Keratinocyte (primary cell): Measurements from ENCODE around the gene TMEM61. TPM values are rescaled to one million over a fixed set of nuclear protein-coding genes. Genes with fewer than 3 reads are reported as not detected.

Source experiments
- DNase-seq: peaks from one replicate; pipeline ENCODE4 v3.0.0-alpha.2; 2011; ENCODE audit warnings: low read depth, missing footprints, low spot score
- FAIRE-seq: peaks from 2 replicates; lab custom pipeline; 2011; peaks lifted over from hg19 to GRCh38; lab: Jason Lieb, UNC
- H2AFZ ChIP-seq: 2 replicates; pipeline ENCODE4 v1.6.0; 2012; ENCODE audit warnings: low read length, control low read depth, inconsistent platforms; ENCODE audit not compliant: control insufficient read depth
- H3K27ac ChIP-seq: 2 replicates; pipeline ENCODE4 v1.5.1; 2011; ENCODE audit warnings: low read length; ENCODE audit not compliant: control insufficient read depth, insufficient read depth
- H3K27me3 ChIP-seq: 3 replicates; pipeline ENCODE4 v1.6.0; 2011; ENCODE audit warnings: low read length; ENCODE audit not compliant: control insufficient read depth, insufficient read depth; ENCODE audit errors: extremely low read depth
- H3K36me3 ChIP-seq, 2 experiments: 2 replicates in 1 of 2; 3 replicates in 1 of 2; pipeline ENCODE4 v1.5.1; 2011; ENCODE audit warnings: low read length in 2 of 2, mild to moderate bottlenecking in 1 of 2; ENCODE audit not compliant: control insufficient read depth in 2 of 2, insufficient read depth in 2 of 2; ENCODE audit errors: extremely low read depth in 1 of 2
- H3K4me1 ChIP-seq: 3 replicates; pipeline ENCODE4 v1.5.1; 2011; ENCODE audit warnings: low read length; ENCODE audit not compliant: control insufficient read depth, insufficient read depth; ENCODE audit errors: extremely low read depth
- H3K4me2 ChIP-seq: 3 replicates; pipeline ENCODE4 v1.6.0; 2011; ENCODE audit warnings: low read depth, low read length; ENCODE audit not compliant: control insufficient read depth, insufficient read depth; ENCODE audit errors: extremely low read depth
- H3K4me3 ChIP-seq, 3 experiments: fragments of 200-600 bp in 1 of 3; sonication (generic) in 1 of 3; 2 replicates in 2 of 3; 3 replicates in 1 of 3; pipeline ENCODE4 v1.5.1; 2011 to 2016; ENCODE audit warnings: low read length in 3 of 3, mild to moderate bottlenecking in 3 of 3, control low read depth in 2 of 3, inconsistent platforms in 1 of 3, low read depth in 1 of 3, mixed read lengths in 1 of 3, mixed run types in 1 of 3, moderate library complexity in 1 of 3; ENCODE audit not compliant: control insufficient read depth in 2 of 3, insufficient read depth in 2 of 3; ENCODE audit errors: extremely low read depth in 1 of 3
- H3K79me2 ChIP-seq: 2 replicates; pipeline ENCODE4 v1.6.0; 2012; ENCODE audit warnings: low read length; ENCODE audit not compliant: control insufficient read depth, insufficient read depth
- H3K9ac ChIP-seq: 3 replicates; pipeline ENCODE4 v1.6.0; 2011; ENCODE audit warnings: low read length; ENCODE audit not compliant: control insufficient read depth, insufficient read depth; ENCODE audit errors: extremely low read depth
- H3K9me1 ChIP-seq: 3 replicates; pipeline ENCODE4 v1.6.0; 2011; ENCODE audit warnings: low read length; ENCODE audit not compliant: control insufficient read depth, insufficient read depth; ENCODE audit errors: extremely low read depth
- H3K9me3 ChIP-seq: 2 replicates; pipeline ENCODE4 v1.5.1; 2012; ENCODE audit warnings: low read depth, low read length; ENCODE audit not compliant: control insufficient read depth
- H4K20me1 ChIP-seq: 3 replicates; pipeline ENCODE4 v1.6.0; 2011; ENCODE audit warnings: low read length; ENCODE audit not compliant: control insufficient read depth, insufficient read depth; ENCODE audit errors: extremely low read depth
- EZH2 ChIP-seq: IDR thresholded peaks from one replicate; pipeline ENCODE4 v1.6.1; 2012; ENCODE audit warnings: inconsistent platforms, mild to moderate bottlenecking, low read length, moderate library complexity
- dilution Hi-C: fragments of 300-500 bp; cut with MboI; formaldehyde crosslinking; loops from one replicate; pipeline ENCODE4 v1.7.0; 2020; ENCODE audit warnings: low sequenced_read_pairs; ENCODE audit not compliant: extremely low pct_ligation_motif_present
- polyA plus RNA-seq, 5 experiments: library from polyadenylated mRNA; depleted of rRNA in 3 of 5; stranded (reverse) in 3 of 5; stranded (forward) in 1 of 5; unstranded in 1 of 5; fragments of >200 nt; gene quantifications; 1 replicate in 1 of 5; 2 replicates in 3 of 5; 3 replicates in 1 of 5; pipeline versions ENCODE4 v1.2.1 to v1.2.3, GENCODE V29; 2011 to 2012; ENCODE audit warnings: missing spikeins in 2 of 5, low read depth in 1 of 5, low replicate concordance in 1 of 5
- TF ChIP-seq, protein P1 (sequence below), 3 experiments: IDR thresholded peaks in 1 of 3; conservative IDR thresholded peaks in 1 of 3; optimal IDR thresholded peaks in 1 of 3; 2 replicates in 2 of 3; 3 replicates in 1 of 3; pipeline versions ENCODE3 to v1.5.1; 2011; ENCODE audit warnings: low read length in 3 of 3, mild to moderate bottlenecking in 3 of 3, moderate library complexity in 2 of 3, control low read depth in 1 of 3, inconsistent platforms in 1 of 3; ENCODE audit not compliant: insufficient read depth in 2 of 3; ENCODE audit errors: extremely low read depth in 1 of 3

TMEM61 gene
- polyA plus RNA-seq, 1 donor (not counting 4 experiments of a cell fraction or from before 2014, with no cell fraction given) = 1.0 TPM

DNA sequence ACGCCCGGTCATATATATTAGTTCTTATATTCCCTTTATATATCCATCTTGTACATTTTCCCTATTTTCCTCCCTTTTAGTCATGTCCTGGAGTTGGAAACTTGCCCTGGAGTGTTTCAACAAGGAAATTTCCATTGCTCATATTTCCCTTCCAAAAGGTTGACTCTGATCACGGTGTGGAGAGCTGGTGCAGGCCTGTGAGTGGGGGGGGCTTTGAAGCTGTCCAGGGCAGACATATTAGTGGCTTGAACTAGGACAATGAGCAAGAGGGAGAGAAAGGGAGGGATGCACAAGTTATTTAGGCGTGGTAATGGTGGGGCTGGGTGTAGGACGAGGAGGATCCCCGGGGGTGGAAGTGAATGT is 30.4 kb upstream of the TMEM61 start:
- Histone ChIP-seq H2AFZ (peak overlapping the region; percentile 99), H3K9me3 (no peaks in the 10 kb centered on the region), H3K36me3 (no peaks in the 10 kb centered on the region), H3K79me2 (no peaks in the 10 kb centered on the region), H4K20me1 (no peaks in the 10 kb centered on the region), H3K27ac (no peak overlapping the region), H3K4me1 (peaks cover 27% of the 10 kb centered on the region), H3K4me3 (no peak overlapping the region), H3K4me2 (peak overlapping the region; percentile 61), H3K9me1 (peaks cover 2% of the 10 kb centered on the region), H3K9ac (peak overlapping the region; percentile 57), H3K27me3 (no peaks in the 10 kb centered on the region)
- dilution Hi-C loops = no loop called here
- DNase-seq (no peak), FAIRE-seq (no peak)
- TF ChIP-seq EZH2 = no peak

GRCh38 chr1:54950369-54951163 is 29.9 kb upstream of the TMEM61 start:
- Histone ChIP-seq H2AFZ (peak overlapping the region; percentile 99), H3K27ac (peak overlapping the region; percentile 39), H3K36me3 (no peaks in the 10 kb centered on the region), H3K9ac (peak overlapping the region; percentile 57), H3K79me2 (no peaks in the 10 kb centered on the region), H3K9me3 (no peaks in the 10 kb centered on the region), H3K4me1 (peaks cover 28% of the 10 kb centered on the region), H3K27me3 (no peaks in the 10 kb centered on the region), H3K4me3 (no peak overlapping the region), H4K20me1 (no peaks in the 10 kb centered on the region), H3K9me1 (peaks cover 2% of the 10 kb centered on the region), H3K4me2 (peak overlapping the region; percentile 61)
- FAIRE-seq (peak; percentile 94), DNase-seq (no peak)
- dilution Hi-C loops = no loop called here
- no peak for TF ChIP-seq EZH2
- TF ChIP-seq, protein P1, sequence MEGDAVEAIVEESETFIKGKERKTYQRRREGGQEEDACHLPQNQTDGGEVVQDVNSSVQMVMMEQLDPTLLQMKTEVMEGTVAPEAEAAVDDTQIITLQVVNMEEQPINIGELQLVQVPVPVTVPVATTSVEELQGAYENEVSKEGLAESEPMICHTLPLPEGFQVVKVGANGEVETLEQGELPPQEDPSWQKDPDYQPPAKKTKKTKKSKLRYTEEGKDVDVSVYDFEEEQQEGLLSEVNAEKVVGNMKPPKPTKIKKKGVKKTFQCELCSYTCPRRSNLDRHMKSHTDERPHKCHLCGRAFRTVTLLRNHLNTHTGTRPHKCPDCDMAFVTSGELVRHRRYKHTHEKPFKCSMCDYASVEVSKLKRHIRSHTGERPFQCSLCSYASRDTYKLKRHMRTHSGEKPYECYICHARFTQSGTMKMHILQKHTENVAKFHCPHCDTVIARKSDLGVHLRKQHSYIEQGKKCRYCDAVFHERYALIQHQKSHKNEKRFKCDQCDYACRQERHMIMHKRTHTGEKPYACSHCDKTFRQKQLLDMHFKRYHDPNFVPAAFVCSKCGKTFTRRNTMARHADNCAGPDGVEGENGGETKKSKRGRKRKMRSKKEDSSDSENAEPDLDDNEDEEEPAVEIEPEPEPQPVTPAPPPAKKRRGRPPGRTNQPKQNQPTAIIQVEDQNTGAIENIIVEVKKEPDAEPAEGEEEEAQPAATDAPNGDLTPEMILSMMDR (optimal IDR thresholded peaks at IDR 0.05 in 1 of 3, IDR thresholded peaks at IDR 0.05 in 1 of 3, conservative IDR thresholded peaks at IDR 0.05 in 1 of 3; ENCODE audit: extremely low read depth in 1 of 3, insufficient read depth in 2 of 3, low read length in 3 of 3) = peak; percentile 61 to 91 (median 77)
